ENCODE results near the gene TMEM179B. TPM values are rescaled to one million over a fixed set of nuclear protein-coding genes. Genes with fewer than 3 reads are reported as not detected.
"Not testable (repeated sequence)": the region's sequence is repeated elsewhere in the genome, so short reads cannot be mapped to it uniquely, and the experiment has no call there.

Gene TMEM179B
- 10 to 100 TPM; 46.7 to 54.5 TPM for total RNA-seq

DNA sequence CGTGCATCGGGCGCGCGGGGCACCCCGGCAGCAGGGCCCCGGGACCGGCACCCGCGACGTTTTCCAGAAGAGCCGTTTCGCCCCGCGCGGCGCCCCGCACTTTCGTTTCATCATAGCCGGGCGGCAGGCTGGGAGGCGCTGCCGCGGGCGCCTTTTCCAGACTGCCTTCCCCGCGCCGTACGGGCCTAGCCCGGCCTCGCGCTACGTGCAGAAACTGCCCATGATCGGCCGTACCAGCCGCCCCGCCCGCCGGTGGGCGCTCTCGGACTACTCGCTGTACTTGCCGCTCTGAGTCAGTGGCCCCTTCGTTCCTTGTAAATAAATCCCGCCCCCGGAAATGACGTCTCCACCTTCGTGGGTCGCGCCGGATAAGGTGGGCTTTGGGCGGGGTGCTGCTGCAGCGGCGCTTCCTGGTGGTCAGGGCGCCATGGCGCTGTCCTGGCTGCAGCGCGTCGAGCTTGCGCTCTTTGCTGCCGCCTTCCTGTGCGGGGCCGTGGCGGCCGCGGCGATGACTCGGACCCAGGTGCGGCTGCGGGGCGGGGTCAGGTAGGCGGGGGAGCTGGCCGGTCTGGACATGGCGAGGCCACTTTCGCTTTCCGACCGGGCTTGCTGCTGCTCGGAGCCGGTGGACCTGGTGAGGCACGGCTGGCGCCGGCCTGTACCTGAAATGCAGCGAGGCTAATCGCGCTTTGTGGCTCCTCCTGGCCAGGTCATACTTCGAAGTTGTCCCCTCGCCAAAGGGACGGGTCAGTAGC lies at the start of gene TMEM179B:
TMEM179B (plus strand) TSS at position 398 of the 755 bp plus-strand sequence; CDS start at position 428, 30 bp downstream.
- H3K9me3 ChIP-seq, result no peaks in the 10 kb centered on the region
- peak within 1 kb of the TSS; percentile 99 for H3K27ac ChIP-seq
- intact Hi-C loops (cut with DNase I), result loop anchor here (5.0 kb wide), 1 partner anchor 75 kb away; no protein-coding TSS in a partner anchor
- H3K9ac ChIP-seq (ENCODE audit: low read depth in 2 of 2, low read length in 2 of 2), result peak within 1 kb of the TSS; percentile 97 to 99
- TF ChIP-seq, protein P1, sequence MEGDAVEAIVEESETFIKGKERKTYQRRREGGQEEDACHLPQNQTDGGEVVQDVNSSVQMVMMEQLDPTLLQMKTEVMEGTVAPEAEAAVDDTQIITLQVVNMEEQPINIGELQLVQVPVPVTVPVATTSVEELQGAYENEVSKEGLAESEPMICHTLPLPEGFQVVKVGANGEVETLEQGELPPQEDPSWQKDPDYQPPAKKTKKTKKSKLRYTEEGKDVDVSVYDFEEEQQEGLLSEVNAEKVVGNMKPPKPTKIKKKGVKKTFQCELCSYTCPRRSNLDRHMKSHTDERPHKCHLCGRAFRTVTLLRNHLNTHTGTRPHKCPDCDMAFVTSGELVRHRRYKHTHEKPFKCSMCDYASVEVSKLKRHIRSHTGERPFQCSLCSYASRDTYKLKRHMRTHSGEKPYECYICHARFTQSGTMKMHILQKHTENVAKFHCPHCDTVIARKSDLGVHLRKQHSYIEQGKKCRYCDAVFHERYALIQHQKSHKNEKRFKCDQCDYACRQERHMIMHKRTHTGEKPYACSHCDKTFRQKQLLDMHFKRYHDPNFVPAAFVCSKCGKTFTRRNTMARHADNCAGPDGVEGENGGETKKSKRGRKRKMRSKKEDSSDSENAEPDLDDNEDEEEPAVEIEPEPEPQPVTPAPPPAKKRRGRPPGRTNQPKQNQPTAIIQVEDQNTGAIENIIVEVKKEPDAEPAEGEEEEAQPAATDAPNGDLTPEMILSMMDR (IDR thresholded peaks at IDR 0.05), result no peak
- no peaks in the 10 kb centered on the region for H3K27me3 ChIP-seq
- no peaks in the 10 kb centered on the region for H3K36me3 ChIP-seq
- H3K4me1 ChIP-seq, result peaks cover 10% of the 10 kb centered on the region
- H3K4me3 ChIP-seq, result peak within 1 kb of the TSS; percentile 84
- DNase-seq, result peak; percentile 100

GRCh38 chr11:62747475-62748160 lies 39.6 kb upstream of the TMEM179B start:
- DNase-seq, result no peak
- Histone ChIP-seq H3K4me3 (no peak overlapping the region), H3K27ac (no peak overlapping the region), H3K36me3 (no peaks in the 10 kb centered on the region), H3K4me1 (no peaks in the 10 kb centered on the region), H3K9me3 (no peaks in the 10 kb centered on the region), H3K9ac (ENCODE audit: low read depth in 2 of 2, low read length in 2 of 2) (no peak overlapping the region), H3K27me3 (no peaks in the 10 kb centered on the region)
- intact Hi-C loops (cut with DNase I), result no loop called here
- TF ChIP-seq, protein P1 (IDR thresholded peaks at IDR 0.05), result no peak

- H3K4me1 ChIP-seq; H3K36me3 ChIP-seq; H3K27ac ChIP-seq; H3K9ac ChIP-seq (ENCODE audit: low read depth in 2 of 2, low read length in 2 of 2); intact Hi-C loops (cut with DNase I); H3K27me3 ChIP-seq; H3K9me3 ChIP-seq; DNase-seq; H3K4me3 ChIP-seq: not testable (repeated sequence)
These were observed 37.3 kb upstream of the TMEM179B start for GRCh38 chr11:62749931-62750330.

DNA sequence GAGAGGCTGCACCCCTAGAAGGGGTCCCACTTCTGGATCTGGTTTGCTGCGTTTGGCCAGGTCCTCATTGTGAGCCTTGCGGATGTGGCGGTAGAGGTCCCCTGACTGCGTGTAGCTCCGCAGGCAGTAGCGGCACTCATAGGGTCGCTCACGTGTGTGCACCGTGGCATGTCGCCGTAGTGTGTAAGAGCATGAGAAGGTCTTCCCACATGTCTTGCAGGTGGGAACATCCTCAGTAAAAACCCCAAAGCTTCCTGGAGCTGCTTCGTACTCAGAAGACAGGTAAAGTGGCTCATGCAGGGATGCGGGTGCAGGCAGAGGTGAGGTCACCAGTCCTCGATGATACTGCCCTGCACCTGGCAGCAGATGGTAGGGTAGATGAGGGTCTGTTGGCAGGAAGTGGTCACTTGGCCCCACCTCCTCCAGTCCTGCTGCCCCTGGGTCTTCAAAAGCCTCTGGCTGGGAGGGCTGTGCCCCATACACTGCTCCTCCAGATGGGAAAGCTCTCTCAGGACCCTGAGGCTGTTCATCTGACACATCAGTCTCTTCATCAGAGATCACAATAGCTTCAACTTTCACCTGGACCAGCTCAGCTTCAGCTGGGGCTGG lies 34.9 kb upstream of the TMEM179B start:
- intact Hi-C loops (cut with DNase I), result no loop called here
- no peak for DNase-seq
- Histone ChIP-seq H3K4me3 (no peak overlapping the region), H3K9me3 (no peaks in the 10 kb centered on the region), H3K27ac (no peak overlapping the region), H3K36me3 (no peaks in the 10 kb centered on the region), H3K4me1 (peaks cover 8% of the 10 kb centered on the region), H3K9ac (ENCODE audit: low read depth in 2 of 2, low read length in 2 of 2) (no peak overlapping the region), H3K27me3 (no peaks in the 10 kb centered on the region)
- TF ChIP-seq, protein P1 (IDR thresholded peaks at IDR 0.05), result no peak

DNA sequence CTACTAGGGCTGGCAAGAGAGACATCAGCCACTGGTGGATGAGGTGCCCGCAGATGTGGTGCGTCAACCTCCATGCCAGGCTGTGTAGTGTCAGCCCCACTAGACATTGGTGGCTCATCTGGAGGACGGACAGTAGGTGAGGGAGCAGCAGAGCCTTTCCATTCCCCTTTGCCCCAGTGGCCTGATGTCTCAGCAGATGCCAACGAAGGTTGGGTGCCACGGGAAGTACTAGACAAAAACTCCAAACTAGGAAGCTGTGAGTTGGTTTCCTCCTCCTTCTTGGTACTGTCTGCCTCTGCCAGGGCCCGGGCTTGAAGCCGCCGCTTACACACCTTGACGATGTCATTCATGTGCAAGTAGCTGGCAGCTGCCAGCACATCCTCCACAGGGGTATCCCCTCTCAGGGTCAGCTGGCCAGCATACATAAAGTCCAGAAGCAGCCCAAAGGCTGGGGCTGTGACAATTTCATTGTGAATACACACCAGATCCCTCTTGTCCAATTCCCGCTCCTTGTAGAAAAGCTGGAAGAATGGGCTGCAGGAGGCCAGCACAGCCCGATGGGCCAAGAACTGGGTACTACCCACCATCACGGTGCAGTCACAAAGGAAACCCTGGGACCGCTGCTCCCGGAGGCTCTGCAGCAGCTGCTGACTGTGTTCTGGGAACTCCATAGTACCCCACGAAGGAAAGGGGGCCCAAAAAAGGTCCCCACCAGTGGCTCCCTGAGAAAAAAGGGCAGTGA lies 34.0 kb upstream of the TMEM179B start:
- H3K9me3 ChIP-seq, result no peaks in the 10 kb centered on the region
- H3K36me3 ChIP-seq, result no peaks in the 10 kb centered on the region
- H3K27me3 ChIP-seq, result no peaks in the 10 kb centered on the region
- peak overlapping the region; percentile 61 to 86 for H3K9ac ChIP-seq (ENCODE audit: low read depth in 2 of 2, low read length in 2 of 2)
- peak; percentile 25 for DNase-seq
- TF ChIP-seq, protein P1 (IDR thresholded peaks at IDR 0.05), result no peak
- intact Hi-C loops (cut with DNase I), result no loop called here
- H3K4me1 ChIP-seq, result peaks cover 8% of the 10 kb centered on the region
- H3K4me3 ChIP-seq, result peak overlapping the region; percentile 57
- H3K27ac ChIP-seq, result peak overlapping the region; percentile 92
